Measurements from ENCODE around the gene ACR. TPM values are rescaled to one million over a fixed set of nuclear protein-coding genes. Genes with fewer than 3 reads are reported as not detected.

Gene ACR
- total RNA-seq, 1 donor from 2014 or later, result 0.52 TPM

- Histone ChIP-seq H3K36me3 (ENCODE audit: control insufficient read depth in 3 of 3, insufficient read depth in 3 of 3, low read length in 3 of 3) (peaks cover 0 to 10% (median 5%) of the 10 kb centered on the region in 3 donors), H3K27me3 (ENCODE audit: control insufficient read depth in 3 of 3, insufficient read depth in 3 of 3, low read length in 3 of 3) (peaks cover 0 to 12% (median 0%) of the 10 kb centered on the region in 3 donors), H3K9me3 (ENCODE audit: control insufficient read depth in 3 of 3, low read length in 3 of 3) (no peaks in the 10 kb centered on the region), H3K9ac (ENCODE audit: low read depth in 1 of 3, low read length in 3 of 3) (no peak overlapping the region), H3K27ac (ENCODE audit: low read depth, low read length) (no peak overlapping the region), H3K4me1 (ENCODE audit: control insufficient read depth in 3 of 3, insufficient read depth in 3 of 3, low read length in 3 of 3) (peaks cover 10 to 22% (median 15%) of the 10 kb centered on the region in 3 donors), H3K4me3 (ENCODE audit: low read length in 3 of 3) (no peak overlapping the region)
Observed at GRCh38 chr22:50702261-50702671, 35.7 kb upstream of the ACR start.

- peaks cover 6 to 18% (median 11%) of the 10 kb centered on the region in 3 donors for H3K4me1 ChIP-seq (ENCODE audit: control insufficient read depth in 3 of 3, insufficient read depth in 3 of 3, low read length in 3 of 3)
- H3K4me3 ChIP-seq (ENCODE audit: low read length in 3 of 3), result no peak overlapping the region
- peaks cover 0 to 10% (median 5%) of the 10 kb centered on the region in 3 donors for H3K36me3 ChIP-seq (ENCODE audit: control insufficient read depth in 3 of 3, insufficient read depth in 3 of 3, low read length in 3 of 3)
- H3K27me3 ChIP-seq (ENCODE audit: control insufficient read depth in 3 of 3, insufficient read depth in 3 of 3, low read length in 3 of 3), result peaks cover 0 to 9% (median 0%) of the 10 kb centered on the region in 3 donors
- H3K27ac ChIP-seq (ENCODE audit: low read depth, low read length), result no peak overlapping the region
- H3K9me3 ChIP-seq (ENCODE audit: control insufficient read depth in 3 of 3, low read length in 3 of 3), result no peaks in the 10 kb centered on the region
- no peak overlapping the region for H3K9ac ChIP-seq (ENCODE audit: low read depth in 1 of 3, low read length in 3 of 3)
Observed at GRCh38 chr22:50702821-50703725, 34.9 kb upstream of the ACR start.

- Histone ChIP-seq H3K27me3 (ENCODE audit: control insufficient read depth in 3 of 3, insufficient read depth in 3 of 3, low read length in 3 of 3) (peaks cover 0 to 9% (median 0%) of the 10 kb centered on the region in 3 donors), H3K27ac (ENCODE audit: low read depth, low read length) (no peak overlapping the region), H3K36me3 (ENCODE audit: control insufficient read depth in 3 of 3, insufficient read depth in 3 of 3, low read length in 3 of 3) (peaks cover 0 to 10% (median 5%) of the 10 kb centered on the region in 3 donors), H3K4me3 (ENCODE audit: low read length in 3 of 3) (no peak overlapping the region), H3K9ac (ENCODE audit: low read depth in 1 of 3, low read length in 3 of 3) (no peak overlapping the region), H3K4me1 (ENCODE audit: control insufficient read depth in 3 of 3, insufficient read depth in 3 of 3, low read length in 3 of 3) (peaks cover 4 to 15% (median 10%) of the 10 kb centered on the region in 3 donors), H3K9me3 (ENCODE audit: control insufficient read depth in 3 of 3, low read length in 3 of 3) (no peaks in the 10 kb centered on the region)
Observed at GRCh38 chr22:50703726-50704509, 34.1 kb upstream of the ACR start.

- Histone ChIP-seq H3K9ac (ENCODE audit: low read depth in 1 of 3, low read length in 3 of 3) (no peak overlapping the region), H3K27me3 (ENCODE audit: control insufficient read depth in 3 of 3, insufficient read depth in 3 of 3, low read length in 3 of 3) (peaks cover 0 to 9% (median 0%) of the 10 kb centered on the region in 3 donors), H3K9me3 (ENCODE audit: control insufficient read depth in 3 of 3, low read length in 3 of 3) (no peaks in the 10 kb centered on the region), H3K4me3 (ENCODE audit: low read length in 3 of 3) (no peak overlapping the region), H3K27ac (ENCODE audit: low read depth, low read length) (no peak overlapping the region), H3K4me1 (ENCODE audit: control insufficient read depth in 3 of 3, insufficient read depth in 3 of 3, low read length in 3 of 3) (peaks cover 2 to 10% (median 7%) of the 10 kb centered on the region in 3 donors), H3K36me3 (ENCODE audit: control insufficient read depth in 3 of 3, insufficient read depth in 3 of 3, low read length in 3 of 3) (peaks cover 0 to 10% (median 5%) of the 10 kb centered on the region in 3 donors)
Observed at GRCh38 chr22:50704510-50705218, 33.3 kb upstream of the ACR start.

GRCh38 chr22:50705219-50705691, 32.7 kb upstream of the ACR start:
- Histone ChIP-seq H3K4me1 (ENCODE audit: control insufficient read depth in 3 of 3, insufficient read depth in 3 of 3, low read length in 3 of 3) (peaks cover 0 to 12% (median 7%) of the 10 kb centered on the region in 3 donors), H3K27ac (ENCODE audit: low read depth, low read length) (no peak overlapping the region)

GRCh38 chr22:50705851-50706351, 32.1 kb upstream of the ACR start:
- no peak overlapping the region for H3K27ac ChIP-seq (ENCODE audit: low read depth, low read length)
- H3K9me3 ChIP-seq (ENCODE audit: control insufficient read depth in 3 of 3, low read length in 3 of 3), result no peaks in the 10 kb centered on the region
- H3K9ac ChIP-seq (ENCODE audit: low read depth in 1 of 3, low read length in 3 of 3), result no peak overlapping the region
- H3K4me3 ChIP-seq (ENCODE audit: low read length in 3 of 3), result no peak overlapping the region
- peaks cover 0 to 10% (median 5%) of the 10 kb centered on the region in 3 donors for H3K36me3 ChIP-seq (ENCODE audit: control insufficient read depth in 3 of 3, insufficient read depth in 3 of 3, low read length in 3 of 3)
- H3K27me3 ChIP-seq (ENCODE audit: control insufficient read depth in 3 of 3, insufficient read depth in 3 of 3, low read length in 3 of 3), result peaks cover 0 to 9% (median 3%) of the 10 kb centered on the region in 3 donors
- H3K4me1 ChIP-seq (ENCODE audit: control insufficient read depth in 3 of 3, insufficient read depth in 3 of 3, low read length in 3 of 3), result peaks cover 0 to 12% (median 11%) of the 10 kb centered on the region in 3 donors

More at GRCh38 chr22:50705219-50705691, 32.7 kb upstream of the ACR start:
- H3K27me3 ChIP-seq (ENCODE audit: control insufficient read depth in 3 of 3, insufficient read depth in 3 of 3, low read length in 3 of 3), result peaks cover 0 to 9% (median 0%) of the 10 kb centered on the region in 3 donors
- no peak overlapping the region for H3K9ac ChIP-seq (ENCODE audit: low read depth in 1 of 3, low read length in 3 of 3)
- H3K36me3 ChIP-seq (ENCODE audit: control insufficient read depth in 3 of 3, insufficient read depth in 3 of 3, low read length in 3 of 3), result peaks cover 0 to 10% (median 5%) of the 10 kb centered on the region in 3 donors
- no peak overlapping the region for H3K4me3 ChIP-seq (ENCODE audit: low read length in 3 of 3)
- H3K9me3 ChIP-seq (ENCODE audit: control insufficient read depth in 3 of 3, low read length in 3 of 3), result no peaks in the 10 kb centered on the region

- Histone ChIP-seq H3K27me3 (ENCODE audit: control insufficient read depth in 3 of 3, insufficient read depth in 3 of 3, low read length in 3 of 3) (peaks cover 0 to 9% (median 5%) of the 10 kb centered on the region in 3 donors), H3K9me3 (ENCODE audit: control insufficient read depth in 3 of 3, low read length in 3 of 3) (no peaks in the 10 kb centered on the region), H3K36me3 (ENCODE audit: control insufficient read depth in 3 of 3, insufficient read depth in 3 of 3, low read length in 3 of 3) (peaks cover 0 to 10% (median 5%) of the 10 kb centered on the region in 3 donors), H3K27ac (ENCODE audit: low read depth, low read length) (no peak overlapping the region), H3K4me1 (ENCODE audit: control insufficient read depth in 3 of 3, insufficient read depth in 3 of 3, low read length in 3 of 3) (peaks cover 0 to 14% (median 14%) of the 10 kb centered on the region in 3 donors), H3K4me3 (ENCODE audit: low read length in 3 of 3) (no peak overlapping the region), H3K9ac (ENCODE audit: low read depth in 1 of 3, low read length in 3 of 3) (no peak overlapping the region)
Observed at GRCh38 chr22:50706481-50707125, 31.4 kb upstream of the ACR start.

GRCh38 chr22:50708474-50708873, 29.5 kb upstream of the ACR start:
- peaks cover 0 to 6% (median 6%) of the 10 kb centered on the region in 3 donors for H3K27me3 ChIP-seq (ENCODE audit: control insufficient read depth in 3 of 3, insufficient read depth in 3 of 3, low read length in 3 of 3)
- peaks cover 0 to 3% (median 2%) of the 10 kb centered on the region in 3 donors for H3K36me3 ChIP-seq (ENCODE audit: control insufficient read depth in 3 of 3, insufficient read depth in 3 of 3, low read length in 3 of 3)
- H3K27ac ChIP-seq (ENCODE audit: low read depth, low read length), result no peak overlapping the region
- H3K4me3 ChIP-seq (ENCODE audit: low read length in 3 of 3), result no peak overlapping the region
- H3K9ac ChIP-seq (ENCODE audit: low read depth in 1 of 3, low read length in 3 of 3), result no peak overlapping the region
- H3K9me3 ChIP-seq (ENCODE audit: control insufficient read depth in 3 of 3, low read length in 3 of 3), result no peaks in the 10 kb centered on the region
- H3K4me1 ChIP-seq (ENCODE audit: control insufficient read depth in 3 of 3, insufficient read depth in 3 of 3, low read length in 3 of 3), result peaks cover 7 to 23% (median 7%) of the 10 kb centered on the region in 3 donors

- Histone ChIP-seq H3K9me3 (ENCODE audit: control insufficient read depth in 3 of 3, low read length in 3 of 3) (no peaks in the 10 kb centered on the region), H3K27ac (ENCODE audit: low read depth, low read length) (no peak overlapping the region), H3K4me3 (ENCODE audit: low read length in 3 of 3) (no peak overlapping the region), H3K36me3 (ENCODE audit: control insufficient read depth in 3 of 3, insufficient read depth in 3 of 3, low read length in 3 of 3) (peaks cover 0 to 3% (median 0%) of the 10 kb centered on the region in 3 donors), H3K9ac (ENCODE audit: low read depth in 1 of 3, low read length in 3 of 3) (no peak overlapping the region), H3K27me3 (ENCODE audit: control insufficient read depth in 3 of 3, insufficient read depth in 3 of 3, low read length in 3 of 3) (peaks cover 0 to 9% (median 6%) of the 10 kb centered on the region in 3 donors), H3K4me1 (ENCODE audit: control insufficient read depth in 3 of 3, insufficient read depth in 3 of 3, low read length in 3 of 3) (peaks cover 10 to 24% (median 11%) of the 10 kb centered on the region in 3 donors)
Observed at GRCh38 chr22:50708996-50709395, 29.0 kb upstream of the ACR start.

Measured in skeletal muscle tissue (tissue), 4 donors.